ENCODE data around the gene HSPG2. TPM values are rescaled to one million over a fixed set of nuclear protein-coding genes. Genes with fewer than 3 reads are reported as not detected.

HSPG2 gene
- total and polyA plus RNA-seq, 2 of the 8 experiments (the other 6 are each of a cell fraction or from before 2014, with no cell fraction given) = 17.8 to 111 TPM

GRCh38 chr1:21841852-21842466 is 95.2 kb downstream of the HSPG2 start:
- Histone ChIP-seq H3K56ac (replicated peaks; ENCODE audit: insufficient read length, low read depth, low read length) (no peak overlapping the region), H3K27ac (ENCODE audit: low read depth, low read length) (no peak overlapping the region), H4K91ac (replicated peaks; ENCODE audit: insufficient read length, low read length) (no peak overlapping the region), H3K4me3 (ENCODE audit: extremely low read depth in 1 of 4, insufficient read depth in 2 of 4, low read depth in 3 of 4, low read length in 4 of 4) (no peak overlapping the region), H3K9me3 (ENCODE audit: insufficient read depth in 2 of 2, low read depth in 1 of 2, low read length in 1 of 2) (no peaks in the 10 kb centered on the region), H4K5ac (ENCODE audit: insufficient read length, low read depth, low read length) (no peak overlapping the region), H2BK20ac (ENCODE audit: low read length) (no peak overlapping the region), H3K9ac (replicated peaks in 1 of 4; ENCODE audit: extremely low read depth in 1 of 4, low read depth in 3 of 4, low read length in 3 of 4) (no peak overlapping the region), H2BK15ac (ENCODE audit: low read length) (no peak overlapping the region), H4K8ac (ENCODE audit: extremely low read depth, insufficient read depth, low read length) (no peak overlapping the region), H3K79me1 (ENCODE audit: low read depth, low read length) (no peaks in the 10 kb centered on the region), H3K27me3 (replicated peaks in 1 of 4; ENCODE audit: control insufficient read depth in 3 of 4, extremely low read depth in 1 of 4, insufficient read depth in 3 of 4, low read length in 3 of 4) (no peaks in the 10 kb centered on the region), H3K14ac (ENCODE audit: insufficient read length) (no peak overlapping the region), H2BK5ac (ENCODE audit: low read depth, low read length) (no peak overlapping the region), H3K4me1 (replicated peaks in 1 of 4; ENCODE audit: control insufficient read depth in 3 of 4, insufficient read depth in 4 of 4, low read length in 3 of 4) (no peaks in the 10 kb centered on the region), H3K23ac (ENCODE audit: insufficient read length) (no peak overlapping the region), H2BK120ac (replicated peaks; ENCODE audit: low read depth, low read length) (no peak overlapping the region), H3K79me2 (ENCODE audit: control insufficient read depth in 1 of 2, insufficient read depth in 2 of 2, low read length in 2 of 2) (no peaks in the 10 kb centered on the region), H3K4ac (replicated peaks; ENCODE audit: insufficient read length, low read depth, low read length) (no peak overlapping the region), H2BK12ac (ENCODE audit: low read depth, low read length) (no peak overlapping the region), H4K20me1 (replicated peaks in 1 of 2; ENCODE audit: control insufficient read depth in 1 of 2, insufficient read depth in 2 of 2, low read length in 2 of 2) (peaks cover 0 to 6% of the 10 kb centered on the region in 2 experiments), H3K18ac (ENCODE audit: extremely low read depth, low read length) (no peak overlapping the region), H3K36me3 (ENCODE audit: control insufficient read depth in 2 of 4, insufficient read depth in 4 of 4, low read length in 3 of 4) (peaks cover 12 to 50% (median 42%) of the 10 kb centered on the region in 4 experiments; a peak in 7 of 8 replicates), H3K4me2 (ENCODE audit: insufficient read depth in 1 of 2, low read depth in 2 of 2, low read length in 2 of 2) (no peak overlapping the region), H2AK5ac (ENCODE audit: low read depth, low read length) (no peak overlapping the region), H2AFZ (ENCODE audit: low read length) (no peak overlapping the region), H3K23me2 (ENCODE audit: low read depth, low read length) (no peaks in the 10 kb centered on the region; the same call in 1 of the 2 replicates)
- TF ChIP-seq SIN3A (conservative IDR thresholded peaks at IDR 0.05 in 1 of 2, IDR thresholded peaks at IDR 0.05 in 1 of 2; ENCODE audit: low read depth in 1 of 2, low read length in 2 of 2) (no peak), SP4 (IDR thresholded peaks at IDR 0.05; ENCODE audit: low read length) (no peak), CBX5 (IDR thresholded peaks at IDR 0.05; ENCODE audit: low read depth, low read length) (no peak), CBX8 (IDR thresholded peaks at IDR 0.05; ENCODE audit: borderline replicate concordance, low read depth, low read length) (no peak), MAX (IDR thresholded peaks at IDR 0.05) (no peak), KDM1A (IDR thresholded peaks at IDR 0.05; ENCODE audit: borderline replicate concordance, low read length) (no peak), GABPA (IDR thresholded peaks at IDR 0.05; ENCODE audit: borderline replicate concordance, insufficient read depth, low read length) (no peak), TAF7 (optimal IDR thresholded peaks at IDR 0.05; ENCODE audit: borderline replicate concordance, low read depth, low read length) (no peak), POLR2AphosphoS5 (IDR thresholded peaks at IDR 0.05; ENCODE audit: low read depth, low read length) (no peak), POLR2A (IDR thresholded peaks at IDR 0.05; ENCODE audit: control extremely low read depth in 1 of 2, low read depth in 2 of 2, low read length in 2 of 2) (no peak), ZNF274 (IDR thresholded peaks at IDR 0.05; ENCODE audit: borderline replicate concordance, extremely low read depth, low read length) (no peak)
- TF ChIP-seq, protein P1, sequence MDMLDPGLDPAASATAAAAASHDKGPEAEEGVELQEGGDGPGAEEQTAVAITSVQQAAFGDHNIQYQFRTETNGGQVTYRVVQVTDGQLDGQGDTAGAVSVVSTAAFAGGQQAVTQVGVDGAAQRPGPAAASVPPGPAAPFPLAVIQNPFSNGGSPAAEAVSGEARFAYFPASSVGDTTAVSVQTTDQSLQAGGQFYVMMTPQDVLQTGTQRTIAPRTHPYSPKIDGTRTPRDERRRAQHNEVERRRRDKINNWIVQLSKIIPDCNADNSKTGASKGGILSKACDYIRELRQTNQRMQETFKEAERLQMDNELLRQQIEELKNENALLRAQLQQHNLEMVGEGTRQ (IDR thresholded peaks at IDR 0.05; ENCODE audit: low read length) = no peak
- 98% methylated on average over 20 of the region's 21 CpGs; no CpG with 5 or more reads in 1 of the 2 experiments for WGBS, 2 experiments (ENCODE audit: extremely low coverage in 1 of 2, insufficient coverage in 1 of 2, insufficient read length in 1 of 2, insufficient replicate concordance in 2 of 2, low coverage in 1 of 2, low lambda C conversion rate in 2 of 2, missing lambda C conversion rate in 1 of 2)
- CTCF ChIA-PET (ENCODE audit: partially characterized antibody) = interaction anchor here (0.9 to 1.7 kb wide), 4 partner anchors 12 to 25 kb away, joined by 3 to 4 read pairs (median 4); no protein-coding TSS in a partner anchor
- FAIRE-seq (no peak), DNase-seq (ENCODE audit: low read depth in 1 of 2, low spot score in 2 of 2) (no peak)
- POLR2A ChIA-PET (ENCODE audit: partially characterized antibody) = no interaction called here
